A673 (cell line): ENCODE measurements around the gene COL4A2. TPM values are rescaled to one million over a fixed set of nuclear protein-coding genes. Genes with fewer than 3 reads are reported as not detected.

Experiments
- BruUV-seq: library from RNA; stranded (reverse); fragments of 400-500 nt; replicated peaks from 2 replicates; lab custom pipeline; 2021; lab: Mats Ljungman, UMichigan
- CTCF ChIA-PET: fragments of 300-600 bp; sonication (Branson Sonifier 250); formaldehyde crosslinking; loops from one replicate; lab custom pipeline; 2022; ENCODE audit warnings: antibody characterized with exemption; lab: Charles Lee
- POLR2A ChIA-PET: fragments of 300-600 bp; sonication (Branson Sonifier 250); formaldehyde crosslinking; loops from one replicate; lab custom pipeline; 2022; ENCODE audit warnings: antibody characterized with exemption; ENCODE audit not compliant: low non-redundant PET; lab: Charles Lee
- DNase-seq: peaks from one replicate; pipeline ENCODE4 v3.0.0-alpha.2; 2015; ENCODE audit warnings: low spot score
- H3K27ac ChIP-seq: fragments of 200-600 bp; sonication (generic); 2 replicates; pipeline ENCODE4 v1.5.1; 2016; ENCODE audit warnings: mixed run types, low read depth, mild to moderate bottlenecking, mixed read lengths, antibody characterized with exemption, low read length; ENCODE audit not compliant: poor library complexity, severe bottlenecking
- H3K27me3 ChIP-seq: fragments of 200-600 bp; sonication (generic); replicated peaks from 2 replicates; pipeline ENCODE4 v1.6.1; 2017; ENCODE audit warnings: mixed run types, low read depth, mild to moderate bottlenecking, mixed read lengths, antibody characterized with exemption, low read length; ENCODE audit not compliant: insufficient read depth, poor library complexity
- H3K36me3 ChIP-seq: fragments of 200-600 bp; sonication (generic); 2 replicates; pipeline ENCODE4 v1.6.1; 2016; ENCODE audit warnings: mixed run types, mild to moderate bottlenecking, mixed read lengths, antibody characterized with exemption, low read length; ENCODE audit not compliant: insufficient read depth, poor library complexity, severe bottlenecking
- H3K4me1 ChIP-seq: fragments of 200-600 bp; sonication (generic); 2 replicates; pipeline ENCODE4 v1.6.1; 2017; ENCODE audit warnings: mixed run types, mild to moderate bottlenecking, mixed read lengths, antibody characterized with exemption, low read length; ENCODE audit not compliant: insufficient read depth, poor library complexity, severe bottlenecking
- H3K4me3 ChIP-seq: fragments of 200-600 bp; sonication (generic); 2 replicates; pipeline ENCODE4 v1.5.1; 2016; ENCODE audit warnings: low read depth, mixed run types, mild to moderate bottlenecking, mixed read lengths, low read length; ENCODE audit not compliant: poor library complexity, severe bottlenecking
- H3K9me3 ChIP-seq: fragments of 200-600 bp; sonication (generic); 2 replicates; pipeline ENCODE4 v1.6.1; 2016; ENCODE audit warnings: mixed run types, low read depth, mild to moderate bottlenecking, mixed read lengths, antibody characterized with exemption, low read length; ENCODE audit not compliant: poor library complexity, severe bottlenecking
- EZH2 ChIP-seq: fragments of 200-600 bp; sonication (generic); IDR thresholded peaks from 2 replicates; pipeline ENCODE4 v1.6.1; 2017; ENCODE audit warnings: borderline replicate concordance, low read depth, mild to moderate bottlenecking, mixed read lengths, antibody characterized with exemption, low read length; ENCODE audit not compliant: poor library complexity, severe bottlenecking
- intact Hi-C: fragments of 100-400 bp; cut with micrococcal nuclease; formaldehyde crosslinking; loops from one replicate; pipeline ENCODE4 v1.10.0; 2022; ENCODE audit not compliant: unreplicated experiment
- total RNA-seq: library from RNA; stranded (reverse); gene quantifications from 2 replicates; pipeline ENCODE4 v1.2.3, GENCODE V29; 2021
- TF ChIP-seq, protein P1 (sequence below): fragments of 300-800, 200-600 bp; sonication (generic); conservative IDR thresholded peaks from 2 replicates; pipeline ENCODE4 v1.5.1; 2017; ENCODE audit warnings: low read depth, mild to moderate bottlenecking, antibody characterized with exemption, low read length, moderate library complexity, mixed read lengths

The COL4A2 gene
- total RNA-seq, 1 experiment from 2014 or later, result 184 TPM

DNA sequence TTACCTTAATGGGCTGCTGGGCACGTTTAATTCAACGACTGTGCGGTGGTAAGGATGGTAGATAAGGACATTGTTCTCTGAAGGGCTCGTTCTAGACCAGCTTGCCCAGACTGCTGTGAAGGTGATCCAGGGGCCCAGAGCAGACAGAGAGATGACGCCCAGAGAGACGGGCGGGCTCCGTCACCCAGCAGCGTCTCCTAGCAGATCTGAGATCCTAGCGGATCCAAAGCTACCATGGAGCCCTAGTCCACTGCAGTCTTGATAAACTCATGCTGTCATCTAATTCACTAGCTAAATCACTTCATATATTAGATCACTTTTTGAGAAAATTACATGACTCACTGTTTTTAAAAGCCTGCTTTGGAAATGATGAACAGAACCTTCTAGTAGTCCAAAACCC lies 21.5 kb downstream of the COL4A2 start:
- Histone ChIP-seq H3K4me1 (peaks cover 74% of the 10 kb centered on the region), H3K27me3 (no peaks in the 10 kb centered on the region), H3K4me3 (no peak overlapping the region), H3K36me3 (peaks cover 3% of the 10 kb centered on the region), H3K9me3 (no peaks in the 10 kb centered on the region), H3K27ac (peak overlapping the region; percentile 75)
- no TSS peak for BruUV-seq
- ChIA-PET POLR2A (no interaction called here), CTCF (no interaction called here)
- TF ChIP-seq, protein P1, sequence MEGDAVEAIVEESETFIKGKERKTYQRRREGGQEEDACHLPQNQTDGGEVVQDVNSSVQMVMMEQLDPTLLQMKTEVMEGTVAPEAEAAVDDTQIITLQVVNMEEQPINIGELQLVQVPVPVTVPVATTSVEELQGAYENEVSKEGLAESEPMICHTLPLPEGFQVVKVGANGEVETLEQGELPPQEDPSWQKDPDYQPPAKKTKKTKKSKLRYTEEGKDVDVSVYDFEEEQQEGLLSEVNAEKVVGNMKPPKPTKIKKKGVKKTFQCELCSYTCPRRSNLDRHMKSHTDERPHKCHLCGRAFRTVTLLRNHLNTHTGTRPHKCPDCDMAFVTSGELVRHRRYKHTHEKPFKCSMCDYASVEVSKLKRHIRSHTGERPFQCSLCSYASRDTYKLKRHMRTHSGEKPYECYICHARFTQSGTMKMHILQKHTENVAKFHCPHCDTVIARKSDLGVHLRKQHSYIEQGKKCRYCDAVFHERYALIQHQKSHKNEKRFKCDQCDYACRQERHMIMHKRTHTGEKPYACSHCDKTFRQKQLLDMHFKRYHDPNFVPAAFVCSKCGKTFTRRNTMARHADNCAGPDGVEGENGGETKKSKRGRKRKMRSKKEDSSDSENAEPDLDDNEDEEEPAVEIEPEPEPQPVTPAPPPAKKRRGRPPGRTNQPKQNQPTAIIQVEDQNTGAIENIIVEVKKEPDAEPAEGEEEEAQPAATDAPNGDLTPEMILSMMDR, result no peak
- TF ChIP-seq EZH2, result no peak
- no peak for DNase-seq
- intact Hi-C loops, result loop anchor here (10.0 kb wide), 1 partner anchor 386 kb away; the partner anchor contains the start of gene ING1

DNA sequence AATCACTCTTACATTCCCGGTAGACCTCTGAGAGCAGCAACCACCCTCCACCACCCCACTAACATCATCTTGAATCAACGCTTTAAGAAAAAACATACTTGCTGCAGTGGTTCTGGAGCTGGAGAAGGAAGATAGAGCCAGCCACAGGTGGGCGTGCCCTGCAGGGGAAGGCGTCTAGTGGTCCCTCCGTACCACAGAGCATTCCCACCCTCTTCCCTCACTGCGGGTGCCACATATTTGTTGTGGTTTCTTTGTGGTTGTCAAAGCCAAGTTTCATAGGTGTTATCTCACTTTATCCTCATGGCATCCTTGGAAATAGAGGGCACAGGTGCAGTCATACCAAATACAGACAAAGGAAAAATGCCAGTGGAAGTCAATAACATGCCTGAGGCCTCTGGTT lies 22.2 kb downstream of the COL4A2 start:
- no peak for TF ChIP-seq EZH2
- TF ChIP-seq, protein P1, result no peak
- H3K36me3 ChIP-seq, result peaks cover 3% of the 10 kb centered on the region
- peaks cover 67% of the 10 kb centered on the region for H3K4me1 ChIP-seq
- intact Hi-C loops, result loop anchor here (10.0 kb wide), 1 partner anchor 386 kb away; the partner anchor contains the start of gene ING1
- no peaks in the 10 kb centered on the region for H3K27me3 ChIP-seq
- H3K4me3 ChIP-seq, result no peak overlapping the region
- H3K27ac ChIP-seq, result peak overlapping the region; percentile 19
- no peaks in the 10 kb centered on the region for H3K9me3 ChIP-seq
- CTCF ChIA-PET, result no interaction called here
- DNase-seq, result no peak
- POLR2A ChIA-PET, result no interaction called here
- no TSS peak for BruUV-seq

DNA sequence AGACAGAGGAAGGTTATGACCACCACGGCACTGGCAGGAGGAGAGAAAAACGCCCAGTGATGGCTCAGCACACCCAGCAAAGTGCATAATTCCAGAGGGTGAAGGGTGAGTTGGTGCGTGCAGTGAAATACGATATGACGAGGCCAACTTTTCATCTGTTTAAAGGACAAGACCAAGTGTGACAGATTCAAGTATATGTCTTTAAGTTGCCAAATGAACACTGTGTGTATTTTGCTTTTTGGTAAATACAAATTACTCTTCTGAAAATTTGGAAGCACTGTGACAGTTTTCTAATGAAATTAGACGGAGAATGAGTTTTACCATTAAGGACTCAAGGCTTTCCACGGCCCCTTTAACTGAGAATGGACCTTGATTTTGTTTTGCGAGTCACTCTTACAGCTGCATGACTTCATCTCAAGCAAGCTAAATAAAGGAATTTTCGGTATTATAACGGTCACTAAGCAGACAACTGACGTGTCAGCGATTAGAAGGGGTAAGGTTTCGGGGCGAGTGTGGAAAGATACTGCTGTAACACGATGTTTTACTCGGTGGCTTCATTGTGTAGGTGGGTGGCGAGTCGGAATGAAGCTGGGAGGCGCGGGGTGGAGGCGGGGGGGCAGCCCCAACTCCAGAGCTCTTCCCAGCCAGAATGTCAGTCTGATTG lies 22.8 kb downstream of the COL4A2 start:
- H3K27ac ChIP-seq, result peak overlapping the region; percentile 21

More for the DNA sequence above, 22.8 kb downstream of the COL4A2 start:
- TF ChIP-seq EZH2, result no peak
- TF ChIP-seq, protein P1, result no peak
- Histone ChIP-seq H3K4me3 (no peak overlapping the region), H3K27me3 (no peaks in the 10 kb centered on the region), H3K36me3 (peaks cover 3% of the 10 kb centered on the region), H3K9me3 (no peaks in the 10 kb centered on the region), H3K4me1 (peaks cover 60% of the 10 kb centered on the region)
- CTCF ChIA-PET, result no interaction called here
- intact Hi-C loops, result loop anchor here (10.0 kb wide), 1 partner anchor 385 kb away; the partner anchor contains the start of gene ING1
- no TSS peak for BruUV-seq
- POLR2A ChIA-PET, result no interaction called here
- DNase-seq, result no peak
